KMS-11 (cell line): ENCODE results near the gene ANKLE2.

ENCODE experiments used
- H2AFZ ChIP-seq: fragments of 200-600 bp; sonication (generic); 2 replicates; pipeline ENCODE4 v1.6.1; 2016; ENCODE audit warnings: antibody characterized with exemption, mixed run types, low read depth
- H3K27ac ChIP-seq: fragments of 200-600 bp; sonication (generic); 2 replicates; pipeline ENCODE4 v1.6.1; 2016; ENCODE audit warnings: mild to moderate bottlenecking, mixed run types
- H3K27me3 ChIP-seq: fragments of 200-600 bp; sonication (generic); 2 replicates; pipeline ENCODE4 v1.6.1; 2017; ENCODE audit warnings: mild to moderate bottlenecking, low read depth, mixed run types, moderate library complexity; ENCODE audit not compliant: insufficient read depth
- H3K36me3 ChIP-seq: fragments of 200-600 bp; sonication (generic); 2 replicates; pipeline ENCODE4 v1.6.1; 2017; ENCODE audit warnings: mild to moderate bottlenecking, mixed run types; ENCODE audit not compliant: insufficient read depth
- H3K4me1 ChIP-seq: fragments of 200-600 bp; sonication (generic); 2 replicates; pipeline ENCODE4 v1.6.1; 2016; ENCODE audit warnings: mild to moderate bottlenecking, low read depth, mixed run types; ENCODE audit not compliant: poor library complexity, severe bottlenecking
- H3K4me2 ChIP-seq: fragments of 200-600 bp; sonication (generic); 2 replicates; pipeline ENCODE4 v1.7.0; 2016; ENCODE audit warnings: mild to moderate bottlenecking, mixed run types
- H3K4me3 ChIP-seq: fragments of 200-600 bp; sonication (generic); IDR thresholded peaks from 2 replicates; pipeline ENCODE4 v1.6.1; 2017; ENCODE audit warnings: low read depth, low read length, mixed read lengths; ENCODE audit not compliant: insufficient read depth
- H3K79me2 ChIP-seq: fragments of 200-600 bp; sonication (generic); 2 replicates; pipeline ENCODE4 v1.6.1; 2016; ENCODE audit warnings: low read depth, mixed run types; ENCODE audit not compliant: insufficient read depth
- H3K9ac ChIP-seq: fragments of 200-600 bp; sonication (generic); 2 replicates; pipeline ENCODE4 v1.6.1; 2016; ENCODE audit warnings: mild to moderate bottlenecking, mixed run types
- H4K20me1 ChIP-seq: fragments of 200-600 bp; sonication (generic); 2 replicates; pipeline ENCODE4 v1.6.1; 2016; ENCODE audit warnings: mild to moderate bottlenecking, mixed run types; ENCODE audit not compliant: insufficient read depth
- CTCF ChIP-seq: fragments of 200-600 bp; sonication (generic); conservative IDR thresholded peaks from 2 replicates; pipeline ENCODE4 v1.6.1; 2017; ENCODE audit warnings: low read depth, mild to moderate bottlenecking, antibody characterized with exemption, low read length, moderate library complexity, mixed read lengths

Gene ANKLE2

GRCh38 chr12:132675757-132676432 lies 85.7 kb downstream of the ANKLE2 start:
- Histone ChIP-seq H4K20me1 (no peaks in the 10 kb centered on the region), H3K9ac (no peak overlapping the region), H3K4me3 (no peak overlapping the region), H3K4me1 (no peaks in the 10 kb centered on the region), H3K27me3 (no peaks in the 10 kb centered on the region), H2AFZ (no peak overlapping the region), H3K27ac (no peak overlapping the region), H3K4me2 (no peak overlapping the region), H3K36me3 (no peaks in the 10 kb centered on the region), H3K79me2 (no peaks in the 10 kb centered on the region)
- TF ChIP-seq CTCF = no peak
